NCI-H1092 (cell line): ENCODE measurements around the gene ANKRD11.
"Not testable (repeated sequence)": the region's sequence is repeated elsewhere in the genome, so short reads cannot be mapped to it uniquely, and the experiment has no call there.

Source experiments
- DNase-seq: peaks from one replicate; lab custom pipeline; 2025; lab: John Stamatoyannopoulos, UW

ANKRD11 gene

GRCh38 chr16:89363621-89364393 is 126.6 kb downstream of the ANKRD11 start:
- DNase-seq: no peak

GRCh38 chr16:89362540-89363223 is 127.7 kb downstream of the ANKRD11 start:
- not testable (repeated sequence) for DNase-seq

GRCh38 chr16:89361751-89362539 is 128.4 kb downstream of the ANKRD11 start:
- no peak for DNase-seq

GRCh38 chr16:89360760-89361435 is 129.5 kb downstream of the ANKRD11 start:
- DNase-seq: no peak

- DNase-seq: no peak
Observed at GRCh38 chr16:89359264-89360147, 130.9 kb downstream of the ANKRD11 start.

GRCh38 chr16:89358030-89359005 is 132.0 kb downstream of the ANKRD11 start:
- no peak for DNase-seq

GRCh38 chr16:89357055-89357816 is 133.1 kb downstream of the ANKRD11 start:
- no peak for DNase-seq

GRCh38 chr16:89355686-89356085 is 134.7 kb downstream of the ANKRD11 start:
- no peak for DNase-seq

GRCh38 chr16:89355007-89355406 is 135.4 kb downstream of the ANKRD11 start:
- DNase-seq: no peak

GRCh38 chr16:89354325-89354724 is 136.0 kb downstream of the ANKRD11 start:
- no peak for DNase-seq

GRCh38 chr16:89352091-89352681 is 138.2 kb downstream of the ANKRD11 start:
- no peak for DNase-seq

GRCh38 chr16:89351645-89352044 is 138.7 kb downstream of the ANKRD11 start:
- no peak for DNase-seq

GRCh38 chr16:89350701-89351380 is 139.5 kb downstream of the ANKRD11 start:
- DNase-seq: no peak

- DNase-seq: no peak
Observed at GRCh38 chr16:89349947-89350633, 140.3 kb downstream of the ANKRD11 start.

GRCh38 chr16:89347807-89348206 is 142.6 kb downstream of the ANKRD11 start:
- no peak for DNase-seq

GRCh38 chr16:89346869-89347268 is 143.5 kb downstream of the ANKRD11 start:
- no peak for DNase-seq

GRCh38 chr16:89345642-89346150 is 144.7 kb downstream of the ANKRD11 start:
- no peak for DNase-seq
